ENCODE data around the gene MUC4. TPM values are rescaled to one million over a fixed set of nuclear protein-coding genes. Genes with fewer than 3 reads are reported as not detected.
"Not testable (repeated sequence)": the region's sequence is repeated elsewhere in the genome, so short reads cannot be mapped to it uniquely, and the experiment has no call there.

Gene MUC4
- total RNA-seq, 2 donors from 2014 or later = 8.6 to 12.0 TPM

DNA sequence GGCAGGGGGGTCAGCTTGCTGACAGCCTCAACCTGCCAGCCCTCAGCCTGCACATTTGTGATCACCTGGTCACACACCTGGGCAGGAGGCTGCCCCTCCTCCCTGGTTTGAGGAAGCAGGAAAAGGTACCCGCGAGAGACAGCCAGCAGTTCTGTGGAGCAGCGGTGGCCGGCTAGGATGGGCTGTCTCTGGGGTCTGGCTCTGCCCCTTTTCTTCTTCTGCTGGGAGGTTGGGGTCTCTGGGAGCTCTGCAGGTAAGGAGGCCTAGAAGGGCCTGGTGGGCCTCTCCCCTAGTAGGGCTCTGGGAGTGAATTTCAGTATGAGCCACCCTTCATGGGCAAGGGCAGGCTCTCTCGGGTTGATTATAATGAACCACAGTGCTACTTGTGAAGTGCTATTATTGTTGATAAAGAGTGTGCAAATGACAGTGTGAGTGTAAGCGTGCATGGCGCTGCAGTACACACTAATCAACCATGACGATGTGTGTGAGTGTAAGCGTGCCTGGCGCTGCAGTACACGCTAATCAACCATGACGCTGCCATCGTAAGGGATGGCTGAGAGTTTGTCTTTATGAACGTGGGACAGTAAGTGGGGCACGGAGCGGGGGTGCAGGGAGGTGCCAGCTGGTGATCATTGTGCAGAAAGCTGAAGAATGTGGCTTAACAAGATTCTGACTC, 90.8 kb downstream of the MUC4 start, which contains the start of gene MUC20:
Gene MUC20 (plus strand): TSS at position 148 of the 676 bp plus-strand sequence. CDS start 30 bp downstream, at position 178.
- H3K27me3 ChIP-seq (replicated peaks; ENCODE audit: insufficient read depth); H3K9me3 ChIP-seq; H3K4me1 ChIP-seq (replicated peaks); H3K36me3 ChIP-seq; intact Hi-C loops (cut with DNase I): not testable (repeated sequence)
- WGBS = 41% methylated on average over 14 of the region's 16 CpGs
- peak; percentile 74 for DNase-seq (ENCODE audit: low spot score)
- TF ChIP-seq POLR2A (IDR thresholded peaks at IDR 0.05) = peak; percentile 84
- peak; percentile 74 for TF ChIP-seq POLR2AphosphoS5 (IDR thresholded peaks at IDR 0.05)
- Histone ChIP-seq H3K4me3 (peak within 1 kb of the TSS in 1 of 2 donors; percentile 1), H3K27ac (peak within 1 kb of the TSS in 1 of 2 donors; percentile 46)

DNA sequence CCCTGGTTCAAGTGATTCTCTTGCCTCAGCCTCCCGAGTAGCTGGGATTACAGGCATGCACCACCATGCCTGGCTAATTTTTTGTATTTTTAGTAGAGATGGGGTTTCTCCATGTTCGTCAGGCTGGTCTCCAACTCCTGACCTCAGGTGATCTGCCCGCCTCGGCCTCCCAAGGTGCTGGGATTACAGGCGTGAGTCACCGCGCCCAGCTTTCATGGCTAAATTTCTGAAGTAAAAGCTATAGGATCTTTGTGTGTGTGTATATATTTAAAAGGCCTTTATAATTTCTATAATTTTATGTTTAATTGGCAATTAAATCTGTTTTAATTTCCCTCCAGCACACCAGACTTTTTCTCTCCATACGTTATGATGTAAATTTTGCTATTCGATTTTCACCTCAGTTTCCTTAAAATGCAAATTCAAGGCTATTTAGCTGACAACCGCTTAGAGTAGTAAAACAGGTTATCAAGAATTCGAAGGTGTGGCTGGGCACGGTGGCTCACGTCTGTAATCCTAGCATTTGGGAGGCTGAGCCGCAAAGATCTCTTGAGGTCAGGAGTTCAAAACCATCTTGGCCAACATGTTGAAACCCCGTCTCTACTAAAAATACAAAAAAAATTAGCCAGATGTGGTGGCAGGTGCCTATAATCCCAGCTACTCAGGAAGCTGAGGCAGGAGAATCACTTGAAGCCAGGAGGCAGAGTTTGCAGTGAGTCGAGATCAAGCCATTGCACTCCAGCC, 92.0 kb downstream of the MUC4 start:
- intact Hi-C loops (cut with DNase I); H3K4me3 ChIP-seq; DNase-seq (ENCODE audit: low spot score); H3K27me3 ChIP-seq (replicated peaks; ENCODE audit: insufficient read depth); H3K27ac ChIP-seq; H3K4me1 ChIP-seq (replicated peaks); H3K9me3 ChIP-seq; H3K36me3 ChIP-seq: not testable (repeated sequence)
- WGBS = 79% methylated on average over 16 of the region's 16 CpGs

DNA sequence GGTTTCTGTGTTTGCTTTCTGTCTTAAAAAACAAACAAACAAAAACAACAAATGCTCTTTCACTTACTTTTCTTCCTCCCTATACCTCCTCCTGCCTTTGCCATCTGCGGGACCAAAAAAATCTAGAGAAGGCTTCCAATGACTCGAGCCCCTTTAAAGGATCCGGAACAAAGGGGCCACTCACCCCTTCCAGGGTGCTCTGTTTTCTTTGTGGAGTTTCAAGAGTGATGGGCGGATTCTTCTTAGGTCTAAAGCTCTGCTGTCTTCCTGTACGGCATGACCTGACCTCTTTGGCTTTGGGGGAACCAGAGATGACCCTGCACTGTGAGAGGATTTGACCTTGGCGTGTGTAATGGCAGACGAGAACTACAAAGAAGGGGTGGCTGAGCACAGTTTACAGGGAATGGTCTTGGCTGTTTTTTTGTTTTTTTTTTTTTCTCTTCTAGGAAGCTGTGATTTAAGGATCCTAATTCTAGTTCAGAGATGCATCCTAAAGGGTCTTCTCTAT, 93.2 kb downstream of the MUC4 start:
- intact Hi-C loops (cut with DNase I) = no loop called here
- Histone ChIP-seq H3K36me3 (no peaks in the 10 kb centered on the region), H3K9me3 (no peaks in the 10 kb centered on the region), H3K4me1 (replicated peaks) (no peaks in the 10 kb centered on the region), H3K27ac (no peak overlapping the region), H3K4me3 (no peak overlapping the region), H3K27me3 (replicated peaks; ENCODE audit: insufficient read depth) (no peaks in the 10 kb centered on the region)
- WGBS = 72% methylated on average over 7 of the region's 7 CpGs
- no peak for DNase-seq (ENCODE audit: low spot score)
- TF ChIP-seq, protein P1, sequence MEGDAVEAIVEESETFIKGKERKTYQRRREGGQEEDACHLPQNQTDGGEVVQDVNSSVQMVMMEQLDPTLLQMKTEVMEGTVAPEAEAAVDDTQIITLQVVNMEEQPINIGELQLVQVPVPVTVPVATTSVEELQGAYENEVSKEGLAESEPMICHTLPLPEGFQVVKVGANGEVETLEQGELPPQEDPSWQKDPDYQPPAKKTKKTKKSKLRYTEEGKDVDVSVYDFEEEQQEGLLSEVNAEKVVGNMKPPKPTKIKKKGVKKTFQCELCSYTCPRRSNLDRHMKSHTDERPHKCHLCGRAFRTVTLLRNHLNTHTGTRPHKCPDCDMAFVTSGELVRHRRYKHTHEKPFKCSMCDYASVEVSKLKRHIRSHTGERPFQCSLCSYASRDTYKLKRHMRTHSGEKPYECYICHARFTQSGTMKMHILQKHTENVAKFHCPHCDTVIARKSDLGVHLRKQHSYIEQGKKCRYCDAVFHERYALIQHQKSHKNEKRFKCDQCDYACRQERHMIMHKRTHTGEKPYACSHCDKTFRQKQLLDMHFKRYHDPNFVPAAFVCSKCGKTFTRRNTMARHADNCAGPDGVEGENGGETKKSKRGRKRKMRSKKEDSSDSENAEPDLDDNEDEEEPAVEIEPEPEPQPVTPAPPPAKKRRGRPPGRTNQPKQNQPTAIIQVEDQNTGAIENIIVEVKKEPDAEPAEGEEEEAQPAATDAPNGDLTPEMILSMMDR (IDR thresholded peaks at IDR 0.05) = no peak
- TF ChIP-seq POLR2AphosphoS5 (IDR thresholded peaks at IDR 0.05) (no peak), POLR2A (IDR thresholded peaks at IDR 0.05) (no peak)

DNA sequence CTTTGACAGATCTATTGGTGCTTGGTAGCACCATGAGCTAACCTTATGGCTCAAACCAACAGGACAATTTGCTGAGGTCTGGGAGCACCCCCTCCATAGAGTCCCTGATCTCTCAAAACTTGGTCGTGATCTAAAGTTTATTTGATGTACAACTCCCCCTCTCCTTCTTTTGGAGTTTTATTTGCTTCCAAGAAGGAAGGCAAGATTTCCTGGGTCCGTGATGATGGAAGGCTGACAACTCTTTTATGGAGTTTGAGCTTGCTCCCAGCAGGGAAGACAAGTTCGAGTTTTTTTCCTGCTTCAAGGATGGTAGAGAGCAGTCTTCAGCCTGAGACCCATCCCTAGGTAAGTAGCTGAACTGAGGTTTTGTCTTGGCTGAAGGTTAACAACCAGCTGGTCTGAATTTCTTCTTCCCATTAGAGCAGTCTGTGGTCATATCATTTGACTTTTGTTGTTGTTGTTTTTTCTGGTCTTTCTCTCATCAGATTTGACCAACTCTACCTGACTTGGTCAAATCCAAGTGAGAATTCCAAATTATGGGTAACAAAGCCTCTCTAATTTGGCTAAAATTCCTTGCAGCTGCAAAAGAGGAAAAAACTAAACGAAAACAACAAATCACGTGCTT, 93.8 kb downstream of the MUC4 start:
- intact Hi-C loops (cut with DNase I) = no loop called here
- Histone ChIP-seq H3K4me1 (replicated peaks) (no peaks in the 10 kb centered on the region), H3K9me3 (no peaks in the 10 kb centered on the region), H3K4me3 (no peak overlapping the region), H3K36me3 (no peaks in the 10 kb centered on the region), H3K27ac (no peak overlapping the region), H3K27me3 (replicated peaks; ENCODE audit: insufficient read depth) (no peaks in the 10 kb centered on the region)
- DNase-seq (ENCODE audit: low spot score) = no peak
- TF ChIP-seq POLR2AphosphoS5 (IDR thresholded peaks at IDR 0.05) (no peak), POLR2A (IDR thresholded peaks at IDR 0.05) (no peak)
- TF ChIP-seq, protein P1 (IDR thresholded peaks at IDR 0.05) = no peak
- WGBS = 48% methylated on average over 5 of the region's 5 CpGs

DNA sequence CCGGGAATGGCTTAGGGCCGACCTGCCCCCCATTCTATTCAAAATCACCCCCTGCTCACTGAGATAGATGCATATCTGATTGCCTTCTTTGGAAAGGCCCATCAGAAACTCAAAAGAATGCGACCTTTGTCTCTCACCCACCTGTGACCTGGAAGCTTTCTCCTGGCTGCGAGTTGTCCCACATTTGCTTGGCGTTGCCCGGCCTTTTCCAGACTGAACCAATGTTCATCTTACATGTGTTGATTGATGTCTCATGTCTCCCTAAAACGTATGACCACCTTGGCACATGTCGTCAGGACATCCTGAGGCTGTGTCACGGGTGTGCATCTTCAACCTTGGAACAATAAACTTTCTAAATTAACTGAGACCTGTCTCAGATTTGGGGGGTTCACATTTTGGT, 94.3 kb downstream of the MUC4 start:
- intact Hi-C loops (cut with DNase I) = no loop called here
- Histone ChIP-seq H3K36me3 (no peaks in the 10 kb centered on the region), H3K27ac (no peak overlapping the region), H3K4me1 (replicated peaks) (no peaks in the 10 kb centered on the region), H3K9me3 (no peaks in the 10 kb centered on the region), H3K4me3 (no peak overlapping the region), H3K27me3 (replicated peaks; ENCODE audit: insufficient read depth) (no peaks in the 10 kb centered on the region)
- 75% methylated on average over 9 of the region's 9 CpGs for WGBS
- TF ChIP-seq, protein P1 (IDR thresholded peaks at IDR 0.05) = no peak
- TF ChIP-seq POLR2AphosphoS5 (IDR thresholded peaks at IDR 0.05) (no peak), POLR2A (IDR thresholded peaks at IDR 0.05) (no peak)
- no peak for DNase-seq (ENCODE audit: low spot score)

Data from prostate gland (tissue), 2 donors.